Stomach (tissue), 4 donors: Measurements from ENCODE around the gene THBS3.

Experiments used
- POLR2A ChIP-seq, 4 donors: fragments of 450-650 bp; IDR thresholded peaks; one replicate each; pipeline ENCODE4 v1.6.1; 2016; ENCODE audit warnings: antibody characterized with exemption in 4 of 4, control low read depth in 2 of 4, mild to moderate bottlenecking in 1 of 4, moderate library complexity in 1 of 4
- TF ChIP-seq, protein P1 (sequence below), 7 experiments: fragments of 450-650 bp in 4 of 7; fragments of 200-600 bp in 3 of 7; sonication (generic) in 3 of 7; IDR thresholded peaks; one replicate each; pipeline ENCODE4 v1.5.1; 2016 to 2019; ENCODE audit warnings: antibody characterized with exemption in 7 of 7, control low read depth in 2 of 7, mild to moderate bottlenecking in 1 of 7

DNA sequence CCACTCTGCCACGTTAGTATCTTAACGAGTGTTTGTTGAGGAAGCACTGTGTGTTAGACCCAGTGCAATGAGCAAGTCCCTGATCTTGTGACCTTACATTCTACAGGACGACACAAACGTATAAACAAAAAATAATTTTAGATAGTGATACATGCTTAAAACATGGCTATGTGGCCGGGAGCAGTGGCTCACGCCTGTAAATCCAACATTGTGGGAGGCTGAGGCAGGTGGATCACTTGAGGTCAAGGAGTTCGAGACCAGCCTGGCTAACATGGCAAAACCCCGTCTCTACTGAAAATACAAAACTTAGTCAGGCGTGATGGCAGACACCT, 20.4 kb upstream of the THBS3 start:
- no peak for TF ChIP-seq POLR2A (IDR thresholded peaks at IDR 0.05)
- TF ChIP-seq, protein P1, sequence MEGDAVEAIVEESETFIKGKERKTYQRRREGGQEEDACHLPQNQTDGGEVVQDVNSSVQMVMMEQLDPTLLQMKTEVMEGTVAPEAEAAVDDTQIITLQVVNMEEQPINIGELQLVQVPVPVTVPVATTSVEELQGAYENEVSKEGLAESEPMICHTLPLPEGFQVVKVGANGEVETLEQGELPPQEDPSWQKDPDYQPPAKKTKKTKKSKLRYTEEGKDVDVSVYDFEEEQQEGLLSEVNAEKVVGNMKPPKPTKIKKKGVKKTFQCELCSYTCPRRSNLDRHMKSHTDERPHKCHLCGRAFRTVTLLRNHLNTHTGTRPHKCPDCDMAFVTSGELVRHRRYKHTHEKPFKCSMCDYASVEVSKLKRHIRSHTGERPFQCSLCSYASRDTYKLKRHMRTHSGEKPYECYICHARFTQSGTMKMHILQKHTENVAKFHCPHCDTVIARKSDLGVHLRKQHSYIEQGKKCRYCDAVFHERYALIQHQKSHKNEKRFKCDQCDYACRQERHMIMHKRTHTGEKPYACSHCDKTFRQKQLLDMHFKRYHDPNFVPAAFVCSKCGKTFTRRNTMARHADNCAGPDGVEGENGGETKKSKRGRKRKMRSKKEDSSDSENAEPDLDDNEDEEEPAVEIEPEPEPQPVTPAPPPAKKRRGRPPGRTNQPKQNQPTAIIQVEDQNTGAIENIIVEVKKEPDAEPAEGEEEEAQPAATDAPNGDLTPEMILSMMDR (IDR thresholded peaks at IDR 0.05): no peak
